Parathyroid adenoma (tissue), 2 donors: ENCODE results near the gene CCKAR.

Experiments used
- H2AFZ ChIP-seq: fragments of 300-600 bp; sonication (generic); one replicate; pipeline ENCODE4 v1.7.0; 2017; ENCODE audit warnings: antibody characterized with exemption, mild to moderate bottlenecking
- H3K27ac ChIP-seq: fragments of 300-600 bp; sonication (generic); one replicate; pipeline ENCODE4 v1.7.0; 2017
- H3K27me3 ChIP-seq: fragments of 300-600 bp; sonication (generic); one replicate; pipeline ENCODE4 v1.7.0; 2017; ENCODE audit warnings: low read length; ENCODE audit not compliant: control insufficient read depth, insufficient read depth
- H3K36me3 ChIP-seq: fragments of 300-600 bp; sonication (generic); one replicate; pipeline ENCODE4 v1.7.0; 2017; ENCODE audit warnings: low read length; ENCODE audit not compliant: control insufficient read depth, insufficient read depth
- H3K4me1 ChIP-seq: fragments of 300-600 bp; sonication (generic); one replicate; pipeline ENCODE4 v1.7.0; 2017; ENCODE audit warnings: control low read depth
- H3K4me2 ChIP-seq: fragments of 300-600 bp; sonication (generic); one replicate; pipeline ENCODE4 v1.7.0; 2017; ENCODE audit warnings: low read length
- H3K4me3 ChIP-seq: fragments of 300-600 bp; sonication (generic); one replicate; pipeline ENCODE4 v1.7.0; 2017; ENCODE audit warnings: low read depth, low read length
- H3K79me2 ChIP-seq: fragments of 300-600 bp; sonication (generic); one replicate; pipeline ENCODE4 v1.7.0; 2017; ENCODE audit warnings: control low read depth
- H3K9ac ChIP-seq: fragments of 300-600 bp; sonication (generic); one replicate; pipeline ENCODE4 v1.7.0; 2017; ENCODE audit warnings: mild to moderate bottlenecking
- H3K9me3 ChIP-seq: fragments of 300-600 bp; sonication (generic); one replicate; pipeline ENCODE4 v1.7.0; 2017; ENCODE audit warnings: low read length; ENCODE audit not compliant: control insufficient read depth
- TF ChIP-seq, protein P1 (sequence below): fragments of 300-600 bp; sonication (generic); IDR thresholded peaks from one replicate; pipeline ENCODE4 v1.7.0; 2017; ENCODE audit warnings: antibody characterized with exemption, mild to moderate bottlenecking
- donor health status: primary hyperparathyroidism.

Gene CCKAR

GRCh38 chr4:26529479-26529878 lies 39.2 kb upstream of the CCKAR start:
- no peak overlapping the region for H3K27ac ChIP-seq
- no peak overlapping the region for H3K4me2 ChIP-seq
- TF ChIP-seq, protein P1, sequence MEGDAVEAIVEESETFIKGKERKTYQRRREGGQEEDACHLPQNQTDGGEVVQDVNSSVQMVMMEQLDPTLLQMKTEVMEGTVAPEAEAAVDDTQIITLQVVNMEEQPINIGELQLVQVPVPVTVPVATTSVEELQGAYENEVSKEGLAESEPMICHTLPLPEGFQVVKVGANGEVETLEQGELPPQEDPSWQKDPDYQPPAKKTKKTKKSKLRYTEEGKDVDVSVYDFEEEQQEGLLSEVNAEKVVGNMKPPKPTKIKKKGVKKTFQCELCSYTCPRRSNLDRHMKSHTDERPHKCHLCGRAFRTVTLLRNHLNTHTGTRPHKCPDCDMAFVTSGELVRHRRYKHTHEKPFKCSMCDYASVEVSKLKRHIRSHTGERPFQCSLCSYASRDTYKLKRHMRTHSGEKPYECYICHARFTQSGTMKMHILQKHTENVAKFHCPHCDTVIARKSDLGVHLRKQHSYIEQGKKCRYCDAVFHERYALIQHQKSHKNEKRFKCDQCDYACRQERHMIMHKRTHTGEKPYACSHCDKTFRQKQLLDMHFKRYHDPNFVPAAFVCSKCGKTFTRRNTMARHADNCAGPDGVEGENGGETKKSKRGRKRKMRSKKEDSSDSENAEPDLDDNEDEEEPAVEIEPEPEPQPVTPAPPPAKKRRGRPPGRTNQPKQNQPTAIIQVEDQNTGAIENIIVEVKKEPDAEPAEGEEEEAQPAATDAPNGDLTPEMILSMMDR = no peak

DNA sequence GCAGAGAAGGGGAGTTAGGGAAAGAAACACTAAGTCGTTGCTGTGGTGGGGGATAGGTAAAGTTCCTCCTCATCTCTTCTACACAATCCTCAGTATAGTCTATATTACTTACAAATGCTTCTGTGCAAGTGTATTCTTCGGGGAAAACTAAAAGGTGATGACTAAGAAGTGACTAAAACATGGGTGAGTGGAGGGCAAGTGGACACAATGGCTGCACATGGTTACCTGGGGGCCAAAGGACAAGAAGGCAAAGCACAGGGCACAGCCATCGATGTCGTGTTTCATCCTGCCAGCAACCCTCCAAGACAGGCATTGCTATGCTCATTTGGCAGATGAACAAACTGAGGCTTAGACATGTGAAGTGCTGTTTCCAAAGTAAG lies 35.5 kb upstream of the CCKAR start:
- H3K27ac ChIP-seq = no peak overlapping the region
- no peaks in the 10 kb centered on the region for H3K27me3 ChIP-seq
- no peaks in the 10 kb centered on the region for H3K36me3 ChIP-seq
- H3K4me2 ChIP-seq = no peak overlapping the region
- no peaks in the 10 kb centered on the region for H3K4me1 ChIP-seq
- no peaks in the 10 kb centered on the region for H3K9me3 ChIP-seq
- no peak overlapping the region for H3K9ac ChIP-seq
- no peaks in the 10 kb centered on the region for H3K79me2 ChIP-seq
- H2AFZ ChIP-seq = no peak overlapping the region
- no peak overlapping the region for H3K4me3 ChIP-seq
- TF ChIP-seq, protein P1 = no peak

More at GRCh38 chr4:26529479-26529878, 39.2 kb upstream of the CCKAR start:
- Histone ChIP-seq H3K9ac (no peak overlapping the region), H3K4me1 (no peaks in the 10 kb centered on the region), H3K27me3 (no peaks in the 10 kb centered on the region), H3K79me2 (no peaks in the 10 kb centered on the region), H2AFZ (no peak overlapping the region), H3K9me3 (no peaks in the 10 kb centered on the region), H3K36me3 (no peaks in the 10 kb centered on the region), H3K4me3 (no peak overlapping the region)

DNA sequence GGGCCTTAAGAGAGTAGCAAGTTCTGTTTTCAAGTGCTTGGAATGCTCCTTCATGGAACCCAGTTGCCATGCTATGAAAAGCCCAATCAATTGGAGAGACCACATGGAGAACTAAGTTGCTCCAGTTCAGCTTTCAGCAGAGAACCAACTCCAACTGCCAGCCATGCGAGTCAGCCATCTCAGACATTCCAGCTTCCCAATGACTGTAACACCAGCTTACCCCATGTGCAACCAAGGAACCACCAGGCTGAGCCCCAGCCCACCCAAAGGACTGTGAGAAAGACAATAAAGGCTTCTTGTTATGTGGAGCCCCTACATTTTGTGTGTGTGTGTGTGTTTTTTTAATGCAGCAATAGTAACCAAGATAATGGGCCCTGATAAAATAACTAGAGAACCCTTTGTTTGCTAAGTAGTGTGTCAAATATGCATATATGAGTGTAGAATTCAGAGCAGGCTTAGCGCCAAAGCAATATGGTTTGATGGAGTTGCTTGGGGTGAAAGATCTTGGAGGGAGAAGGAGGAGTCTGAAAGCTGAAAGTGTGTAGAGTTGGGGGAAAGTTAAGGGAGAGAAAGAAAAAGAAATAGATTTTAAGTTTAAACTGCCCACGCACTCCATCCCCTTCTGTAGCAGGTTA lies 35.0 kb upstream of the CCKAR start:
- Histone ChIP-seq H2AFZ (no peak overlapping the region), H3K79me2 (no peaks in the 10 kb centered on the region), H3K27me3 (no peaks in the 10 kb centered on the region), H3K27ac (no peak overlapping the region), H3K4me1 (no peaks in the 10 kb centered on the region), H3K9ac (no peak overlapping the region), H3K4me2 (no peak overlapping the region), H3K4me3 (no peak overlapping the region), H3K36me3 (no peaks in the 10 kb centered on the region), H3K9me3 (no peaks in the 10 kb centered on the region)
- TF ChIP-seq, protein P1 = no peak

GRCh38 chr4:26524011-26524410 lies 33.7 kb upstream of the CCKAR start:
- no peak overlapping the region for H3K9ac ChIP-seq
- no peak overlapping the region for H3K4me3 ChIP-seq
- TF ChIP-seq, protein P1 = no peak
- no peaks in the 10 kb centered on the region for H3K27me3 ChIP-seq
- H3K36me3 ChIP-seq = no peaks in the 10 kb centered on the region
- no peaks in the 10 kb centered on the region for H3K4me1 ChIP-seq
- no peak overlapping the region for H3K27ac ChIP-seq
- no peak overlapping the region for H2AFZ ChIP-seq
- H3K4me2 ChIP-seq = no peak overlapping the region
- H3K9me3 ChIP-seq = no peaks in the 10 kb centered on the region
- H3K79me2 ChIP-seq = no peaks in the 10 kb centered on the region

DNA sequence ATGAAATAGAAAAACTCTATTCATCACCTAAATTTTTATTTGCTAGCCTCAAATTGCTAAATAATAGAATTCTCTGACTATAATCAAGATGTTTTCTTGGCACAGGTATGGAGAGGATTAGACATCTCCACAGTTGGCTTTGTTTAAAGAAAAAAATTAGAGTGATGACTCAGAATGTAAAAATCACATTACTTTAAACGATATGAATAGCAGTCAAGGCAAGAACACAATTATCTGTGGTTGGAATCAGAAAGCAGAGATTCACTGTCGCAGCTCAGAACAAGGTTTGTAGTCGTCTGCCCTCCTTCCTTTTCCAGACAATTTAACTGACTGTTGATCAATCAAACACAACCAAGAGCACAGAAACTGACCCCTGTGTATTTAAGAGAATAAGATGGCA lies 32.2 kb upstream of the CCKAR start:
- Histone ChIP-seq H3K9ac (no peak overlapping the region), H3K27ac (no peak overlapping the region)
- TF ChIP-seq, protein P1 = no peak

More for the DNA sequence above, 32.2 kb upstream of the CCKAR start:
- Histone ChIP-seq H3K4me3 (no peak overlapping the region), H3K4me2 (no peak overlapping the region), H3K27me3 (no peaks in the 10 kb centered on the region), H3K4me1 (no peaks in the 10 kb centered on the region), H2AFZ (no peak overlapping the region), H3K79me2 (no peaks in the 10 kb centered on the region), H3K36me3 (no peaks in the 10 kb centered on the region), H3K9me3 (no peaks in the 10 kb centered on the region)
